Measurements from ENCODE around the gene PLPPR1. TPM values are rescaled to one million over a fixed set of nuclear protein-coding genes. Genes with fewer than 3 reads are reported as not detected.

PLPPR1 gene
- total and polyA plus RNA-seq, 4 donors: 1.2 to 26.3 (median 2.4) TPM

DNA sequence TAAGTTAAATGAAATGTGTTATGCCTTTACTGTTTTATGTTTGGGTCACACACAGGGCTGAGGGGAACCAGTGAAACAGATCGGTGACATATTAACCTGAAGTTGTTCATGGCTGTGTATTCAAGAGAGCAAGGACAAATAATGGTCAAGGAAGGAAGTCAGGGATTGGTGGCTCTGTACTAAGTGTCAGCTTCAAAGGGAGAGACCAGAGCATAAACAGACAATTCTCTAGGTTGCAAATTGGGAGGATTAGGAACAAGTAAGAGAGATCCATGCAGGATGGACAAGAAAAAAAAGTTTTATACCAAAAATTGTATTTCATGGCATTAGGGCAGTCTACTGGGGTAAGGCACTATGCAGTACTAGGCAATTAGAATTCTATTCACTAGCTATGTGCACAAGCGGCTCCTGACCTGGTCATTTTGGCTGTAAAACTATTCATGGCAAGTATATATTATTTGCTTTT lies 156.3 kb downstream of the PLPPR1 start:
- Histone ChIP-seq H3K27ac (ENCODE audit: low read depth in 1 of 2, low read length in 2 of 2) (peak overlapping the region; percentile 54 to 63), H3K9ac (ENCODE audit: low read depth in 1 of 2, low read length in 2 of 2) (no peak overlapping the region), H3K27me3 (ENCODE audit: control insufficient read depth in 4 of 4, insufficient read depth in 4 of 4, low read length in 3 of 4) (no peaks in the 10 kb centered on the region), H3K4me1 (ENCODE audit: control insufficient read depth in 4 of 4, insufficient read depth in 4 of 4, low read length in 3 of 4) (peaks cover 2 to 14% (median 4%) of the 10 kb centered on the region in 4 donors), H3K9me3 (ENCODE audit: control insufficient read depth in 4 of 4, low read length in 3 of 4) (no peaks in the 10 kb centered on the region), H3K36me3 (ENCODE audit: control insufficient read depth in 4 of 4, insufficient read depth in 3 of 4, low read depth in 1 of 4, low read length in 3 of 4) (peaks cover 0 to 2% (median 0%) of the 10 kb centered on the region in 4 donors), H3K4me3 (ENCODE audit: low read depth in 1 of 3, low read length in 3 of 3) (peak overlapping the region in 1 of 3 donors; percentile 34)
- no peak for DNase-seq (ENCODE audit: low spot score)
- TF ChIP-seq HNF4A (conservative IDR thresholded peaks at IDR 0.05) (peak; percentile 41 to 52), EGR1 (IDR thresholded peaks at IDR 0.05; ENCODE audit: low read depth in 2 of 2) (no peak), JUND (IDR thresholded peaks at IDR 0.05) (peak in 1 of 2 donors; percentile 24), NR2F2 (IDR thresholded peaks at IDR 0.05) (no peak), FOXA1 (IDR thresholded peaks at IDR 0.05) (peak; percentile 75), SP1 (IDR thresholded peaks at IDR 0.05) (peak; percentile 81), RAD21 (IDR thresholded peaks at IDR 0.05) (peak; percentile 26 to 45), GABPA (IDR thresholded peaks at IDR 0.05 in 1 of 2, conservative IDR thresholded peaks at IDR 0.05 in 1 of 2) (no peak), HNF4G (IDR thresholded peaks at IDR 0.05) (no peak), TAF1 (conservative IDR thresholded peaks at IDR 0.05) (no peak), YY1 (IDR thresholded peaks at IDR 0.05) (peak; percentile 83), RXRA (IDR thresholded peaks at IDR 0.05) (peak; percentile 44 to 60), FOXA2 (IDR thresholded peaks at IDR 0.05) (peak; percentile 74)
- TF ChIP-seq, protein P1, sequence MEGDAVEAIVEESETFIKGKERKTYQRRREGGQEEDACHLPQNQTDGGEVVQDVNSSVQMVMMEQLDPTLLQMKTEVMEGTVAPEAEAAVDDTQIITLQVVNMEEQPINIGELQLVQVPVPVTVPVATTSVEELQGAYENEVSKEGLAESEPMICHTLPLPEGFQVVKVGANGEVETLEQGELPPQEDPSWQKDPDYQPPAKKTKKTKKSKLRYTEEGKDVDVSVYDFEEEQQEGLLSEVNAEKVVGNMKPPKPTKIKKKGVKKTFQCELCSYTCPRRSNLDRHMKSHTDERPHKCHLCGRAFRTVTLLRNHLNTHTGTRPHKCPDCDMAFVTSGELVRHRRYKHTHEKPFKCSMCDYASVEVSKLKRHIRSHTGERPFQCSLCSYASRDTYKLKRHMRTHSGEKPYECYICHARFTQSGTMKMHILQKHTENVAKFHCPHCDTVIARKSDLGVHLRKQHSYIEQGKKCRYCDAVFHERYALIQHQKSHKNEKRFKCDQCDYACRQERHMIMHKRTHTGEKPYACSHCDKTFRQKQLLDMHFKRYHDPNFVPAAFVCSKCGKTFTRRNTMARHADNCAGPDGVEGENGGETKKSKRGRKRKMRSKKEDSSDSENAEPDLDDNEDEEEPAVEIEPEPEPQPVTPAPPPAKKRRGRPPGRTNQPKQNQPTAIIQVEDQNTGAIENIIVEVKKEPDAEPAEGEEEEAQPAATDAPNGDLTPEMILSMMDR (IDR thresholded peaks at IDR 0.05; ENCODE audit: low read depth, low read length, missing input control): no peak
- TF ChIP-seq, protein P2, sequence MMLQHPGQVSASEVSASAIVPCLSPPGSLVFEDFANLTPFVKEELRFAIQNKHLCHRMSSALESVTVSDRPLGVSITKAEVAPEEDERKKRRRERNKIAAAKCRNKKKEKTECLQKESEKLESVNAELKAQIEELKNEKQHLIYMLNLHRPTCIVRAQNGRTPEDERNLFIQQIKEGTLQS (IDR thresholded peaks at IDR 0.05): no peak
- TF ChIP-seq, protein P3, sequence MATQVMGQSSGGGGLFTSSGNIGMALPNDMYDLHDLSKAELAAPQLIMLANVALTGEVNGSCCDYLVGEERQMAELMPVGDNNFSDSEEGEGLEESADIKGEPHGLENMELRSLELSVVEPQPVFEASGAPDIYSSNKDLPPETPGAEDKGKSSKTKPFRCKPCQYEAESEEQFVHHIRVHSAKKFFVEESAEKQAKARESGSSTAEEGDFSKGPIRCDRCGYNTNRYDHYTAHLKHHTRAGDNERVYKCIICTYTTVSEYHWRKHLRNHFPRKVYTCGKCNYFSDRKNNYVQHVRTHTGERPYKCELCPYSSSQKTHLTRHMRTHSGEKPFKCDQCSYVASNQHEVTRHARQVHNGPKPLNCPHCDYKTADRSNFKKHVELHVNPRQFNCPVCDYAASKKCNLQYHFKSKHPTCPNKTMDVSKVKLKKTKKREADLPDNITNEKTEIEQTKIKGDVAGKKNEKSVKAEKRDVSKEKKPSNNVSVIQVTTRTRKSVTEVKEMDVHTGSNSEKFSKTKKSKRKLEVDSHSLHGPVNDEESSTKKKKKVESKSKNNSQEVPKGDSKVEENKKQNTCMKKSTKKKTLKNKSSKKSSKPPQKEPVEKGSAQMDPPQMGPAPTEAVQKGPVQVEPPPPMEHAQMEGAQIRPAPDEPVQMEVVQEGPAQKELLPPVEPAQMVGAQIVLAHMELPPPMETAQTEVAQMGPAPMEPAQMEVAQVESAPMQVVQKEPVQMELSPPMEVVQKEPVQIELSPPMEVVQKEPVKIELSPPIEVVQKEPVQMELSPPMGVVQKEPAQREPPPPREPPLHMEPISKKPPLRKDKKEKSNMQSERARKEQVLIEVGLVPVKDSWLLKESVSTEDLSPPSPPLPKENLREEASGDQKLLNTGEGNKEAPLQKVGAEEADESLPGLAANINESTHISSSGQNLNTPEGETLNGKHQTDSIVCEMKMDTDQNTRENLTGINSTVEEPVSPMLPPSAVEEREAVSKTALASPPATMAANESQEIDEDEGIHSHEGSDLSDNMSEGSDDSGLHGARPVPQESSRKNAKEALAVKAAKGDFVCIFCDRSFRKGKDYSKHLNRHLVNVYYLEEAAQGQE (IDR thresholded peaks at IDR 0.05): peak; percentile 23
- TF ChIP-seq, protein P4, sequence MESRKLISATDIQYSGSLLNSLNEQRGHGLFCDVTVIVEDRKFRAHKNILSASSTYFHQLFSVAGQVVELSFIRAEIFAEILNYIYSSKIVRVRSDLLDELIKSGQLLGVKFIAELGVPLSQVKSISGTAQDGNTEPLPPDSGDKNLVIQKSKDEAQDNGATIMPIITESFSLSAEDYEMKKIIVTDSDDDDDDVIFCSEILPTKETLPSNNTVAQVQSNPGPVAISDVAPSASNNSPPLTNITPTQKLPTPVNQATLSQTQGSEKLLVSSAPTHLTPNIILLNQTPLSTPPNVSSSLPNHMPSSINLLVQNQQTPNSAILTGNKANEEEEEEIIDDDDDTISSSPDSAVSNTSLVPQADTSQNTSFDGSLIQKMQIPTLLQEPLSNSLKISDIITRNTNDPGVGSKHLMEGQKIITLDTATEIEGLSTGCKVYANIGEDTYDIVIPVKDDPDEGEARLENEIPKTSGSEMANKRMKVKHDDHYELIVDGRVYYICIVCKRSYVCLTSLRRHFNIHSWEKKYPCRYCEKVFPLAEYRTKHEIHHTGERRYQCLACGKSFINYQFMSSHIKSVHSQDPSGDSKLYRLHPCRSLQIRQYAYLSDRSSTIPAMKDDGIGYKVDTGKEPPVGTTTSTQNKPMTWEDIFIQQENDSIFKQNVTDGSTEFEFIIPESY (IDR thresholded peaks at IDR 0.05): no peak
- TF ChIP-seq, protein P5, sequence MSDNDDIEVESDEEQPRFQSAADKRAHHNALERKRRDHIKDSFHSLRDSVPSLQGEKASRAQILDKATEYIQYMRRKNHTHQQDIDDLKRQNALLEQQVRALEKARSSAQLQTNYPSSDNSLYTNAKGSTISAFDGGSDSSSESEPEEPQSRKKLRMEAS (IDR thresholded peaks at IDR 0.05): peak; percentile 28
- 31% methylated on average over 2 of the region's 2 CpGs for WGBS
